GM19452 (cell line): ENCODE measurements around the gene VPREB3.

Experiments
- ATAC-seq: cut with Tn5 transposase; IDR thresholded peaks from one replicate; pipeline ENCODE4 v1.9.1; 2021; ENCODE audit not compliant: unreplicated experiment

Gene VPREB3

GRCh38 chr22:23767673-23768548, 13.7 kb upstream of the VPREB3 start, which contains the start of gene CHCHD10:
CHCHD10 (minus strand) TSS chr22:23767972; CDS start chr22:23767874, 98 bp downstream.
- peak; percentile 56 for ATAC-seq

DNA sequence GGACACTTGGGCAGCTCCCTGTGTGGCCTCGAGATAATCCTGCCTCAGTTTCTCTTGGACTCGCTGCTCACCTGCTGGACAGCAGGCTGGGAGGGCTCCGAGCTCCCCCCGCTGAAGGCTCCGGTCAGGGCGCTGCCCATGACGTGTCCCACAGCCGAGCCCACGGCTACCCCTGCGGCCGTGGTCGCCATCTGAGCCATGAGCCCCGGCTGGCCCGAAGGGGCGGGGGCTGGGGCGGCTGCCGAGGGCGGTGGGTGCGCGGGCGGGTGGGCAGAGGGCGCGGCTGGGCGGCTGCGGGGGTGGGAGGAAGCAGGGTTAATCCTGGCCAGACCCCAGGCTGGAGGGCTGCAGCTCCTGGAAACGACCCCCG, 13.1 kb upstream of the VPREB3 start:
- ATAC-seq: no peak

DNA sequence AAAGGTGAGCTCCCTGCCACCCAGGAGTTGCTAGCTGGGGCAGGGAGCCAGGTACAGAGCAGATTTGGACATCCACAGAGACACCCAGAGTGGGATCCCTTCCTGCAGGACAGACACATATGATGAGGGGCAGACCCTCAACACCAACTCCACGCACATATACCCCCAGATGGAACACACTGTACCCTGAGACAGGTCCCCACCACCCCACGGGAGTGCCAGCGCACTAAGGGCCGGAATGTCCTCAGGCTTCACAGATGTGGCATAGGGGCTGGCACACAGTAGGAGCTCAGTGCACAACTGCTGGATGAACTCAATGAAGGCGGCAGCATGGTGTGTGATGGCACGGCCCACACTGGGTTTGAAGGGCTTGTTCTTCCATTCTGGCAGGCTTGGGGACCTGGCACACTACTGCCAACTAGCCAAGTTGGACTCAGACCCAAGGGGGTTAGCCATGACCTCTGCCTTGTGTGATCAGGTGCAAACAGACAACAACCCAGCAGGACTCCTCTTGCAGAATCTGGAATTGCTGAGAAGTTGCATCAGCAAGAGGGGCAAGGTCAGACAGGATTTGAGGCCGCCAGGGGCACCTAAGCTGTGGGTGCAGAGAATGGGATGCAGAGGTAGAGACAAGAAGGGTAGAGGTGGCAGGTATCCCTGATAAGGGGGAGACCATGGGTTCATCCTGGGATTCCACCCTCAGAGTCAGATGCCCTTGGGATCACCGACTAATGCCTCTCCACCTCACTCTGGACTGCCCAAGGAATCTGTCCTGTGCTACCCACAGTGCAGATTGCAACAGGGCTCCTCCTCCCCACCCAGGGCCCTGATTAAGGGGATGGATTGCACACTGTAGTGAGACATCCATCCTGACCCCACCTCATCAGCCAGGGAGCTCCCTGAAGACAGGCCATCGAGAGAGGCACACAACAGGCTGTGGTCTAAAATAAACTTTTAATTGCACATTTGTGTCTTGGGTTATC, 11.0 kb upstream of the VPREB3 start:
- no peak for ATAC-seq

DNA sequence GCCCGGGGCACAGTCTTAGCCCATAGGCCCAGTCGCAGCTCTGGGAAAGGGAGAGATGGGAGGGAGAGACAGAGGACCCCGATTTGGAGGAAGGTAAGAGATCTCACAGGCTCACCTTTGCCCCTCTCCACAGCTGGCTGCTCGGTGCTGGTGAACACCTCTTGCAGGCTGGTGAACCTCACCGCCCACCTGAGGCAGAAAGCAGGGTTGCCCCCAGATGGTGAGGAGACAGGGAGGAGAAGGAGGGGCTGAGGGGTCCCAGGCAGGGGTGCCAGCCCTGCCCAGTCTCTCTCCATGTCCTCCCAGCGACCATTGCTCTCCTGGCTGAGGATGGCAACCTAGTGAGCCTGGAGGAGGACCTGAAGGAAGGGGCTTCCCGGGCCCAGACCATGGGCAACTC, 9.7 kb upstream of the VPREB3 start:
- ATAC-seq: no peak

DNA sequence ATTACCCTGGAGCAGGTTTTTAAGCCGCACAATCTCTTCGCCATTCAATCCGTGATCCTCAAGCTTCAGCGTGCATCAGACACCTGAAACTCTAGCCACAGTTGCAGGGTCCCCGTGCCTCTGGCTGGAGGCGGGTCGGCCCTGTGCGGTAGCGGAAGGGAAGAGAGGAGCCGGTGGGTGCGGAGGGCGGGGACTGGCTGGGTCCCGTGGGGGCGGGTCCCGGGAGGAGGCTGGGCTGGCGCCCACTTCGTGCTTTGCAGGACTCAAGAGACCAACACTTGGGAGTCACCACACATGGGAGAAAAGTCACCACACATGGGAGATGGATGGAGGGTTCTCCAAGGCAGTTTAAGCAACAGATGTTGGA, 9.3 kb upstream of the VPREB3 start:
- ATAC-seq: no peak

GRCh38 chr22:23762842-23763578, 8.8 kb upstream of the VPREB3 start, which contains the start of gene C22orf15:
C22orf15 (plus strand) TSS chr22:23762990; CDS start chr22:23763307, 317 bp downstream.
- ATAC-seq: no peak

GRCh38 chr22:23760056-23760455, 5.8 kb upstream of the VPREB3 start:
- ATAC-seq: no peak

- no peak for ATAC-seq
These were observed 5.3 kb upstream of the VPREB3 start for GRCh38 chr22:23759566-23759965.

DNA sequence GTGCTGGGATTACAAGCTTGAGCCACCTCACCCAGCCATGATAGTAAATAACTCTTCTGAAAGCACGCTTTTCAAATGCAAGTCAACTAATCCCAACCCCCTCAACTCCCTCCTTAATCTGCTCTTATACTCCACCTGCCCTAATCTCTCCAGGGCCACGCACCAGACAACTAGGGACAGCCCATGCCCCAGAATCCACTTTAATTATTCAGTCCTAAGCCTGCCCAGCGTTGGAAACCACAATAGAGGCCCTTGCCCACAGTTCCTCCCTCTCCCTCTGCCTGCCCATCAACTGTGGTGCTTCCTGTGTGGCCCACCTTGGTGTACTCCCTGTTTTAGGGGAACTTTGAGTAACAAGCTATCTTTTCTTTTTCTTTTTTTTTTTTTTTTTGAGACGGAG, 2.7 kb upstream of the VPREB3 start:
- ATAC-seq: no peak

DNA sequence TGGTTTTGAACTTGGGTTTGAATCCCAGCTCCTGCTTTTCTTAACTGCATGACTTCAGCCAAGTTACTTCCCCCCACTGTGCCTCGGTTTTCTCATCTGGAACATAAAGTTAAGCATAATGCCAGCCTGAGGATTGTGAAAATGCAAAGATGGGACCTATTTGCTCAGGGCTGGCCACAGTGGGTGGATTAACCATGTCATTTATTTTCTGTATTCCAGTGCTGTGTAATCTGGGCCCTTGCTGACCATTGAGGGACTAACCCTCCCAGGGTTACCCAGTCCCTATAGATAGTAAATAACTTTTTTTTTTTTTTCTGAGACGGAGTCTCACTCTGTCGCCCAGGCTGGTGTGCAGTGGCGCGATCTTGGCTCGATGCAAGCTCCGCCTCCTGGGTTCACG, 1.5 kb upstream of the VPREB3 start:
- no peak for ATAC-seq

- ATAC-seq: no peak
These were observed 883 bp upstream of the VPREB3 start for GRCh38 chr22:23754980-23755636.

GRCh38 chr22:23753385-23753784, 840 bp downstream of the VPREB3 start:
- ATAC-seq: no peak

- no peak for ATAC-seq
These were observed 1.5 kb downstream of the VPREB3 start for GRCh38 chr22:23752750-23753149.

DNA sequence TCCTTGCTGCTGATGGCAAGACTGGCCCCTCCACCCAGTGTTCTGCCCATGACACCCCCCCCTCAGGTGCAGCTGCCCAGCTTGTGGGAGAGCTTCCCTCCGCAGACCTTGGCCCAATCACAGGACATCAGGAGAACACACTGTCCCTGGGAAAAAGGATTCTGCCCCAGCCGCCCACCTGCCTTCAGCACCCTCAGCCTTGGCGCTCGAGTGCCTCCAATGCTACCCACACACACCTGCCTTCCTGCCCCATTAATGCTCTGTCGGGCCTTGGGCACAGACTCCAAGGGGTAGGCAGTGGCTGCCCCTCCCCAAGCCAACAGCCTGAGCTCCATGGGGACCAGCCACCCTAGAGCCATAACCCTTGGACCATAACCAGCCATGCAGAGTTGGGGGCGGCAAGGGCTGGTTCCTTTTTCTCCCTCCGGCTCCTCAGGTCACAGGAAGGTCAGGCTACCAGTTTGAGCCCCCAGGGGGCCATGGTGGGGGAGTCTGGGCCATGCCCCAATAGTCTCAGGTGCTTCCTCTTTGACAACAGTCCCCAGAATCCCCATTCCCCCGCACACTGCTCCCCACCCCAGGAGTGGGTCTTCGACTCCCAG, 2.0 kb downstream of the VPREB3 start:
- ATAC-seq: no peak

GRCh38 chr22:23751441-23751996, 2.7 kb downstream of the VPREB3 start:
- peak; percentile 14 for ATAC-seq

DNA sequence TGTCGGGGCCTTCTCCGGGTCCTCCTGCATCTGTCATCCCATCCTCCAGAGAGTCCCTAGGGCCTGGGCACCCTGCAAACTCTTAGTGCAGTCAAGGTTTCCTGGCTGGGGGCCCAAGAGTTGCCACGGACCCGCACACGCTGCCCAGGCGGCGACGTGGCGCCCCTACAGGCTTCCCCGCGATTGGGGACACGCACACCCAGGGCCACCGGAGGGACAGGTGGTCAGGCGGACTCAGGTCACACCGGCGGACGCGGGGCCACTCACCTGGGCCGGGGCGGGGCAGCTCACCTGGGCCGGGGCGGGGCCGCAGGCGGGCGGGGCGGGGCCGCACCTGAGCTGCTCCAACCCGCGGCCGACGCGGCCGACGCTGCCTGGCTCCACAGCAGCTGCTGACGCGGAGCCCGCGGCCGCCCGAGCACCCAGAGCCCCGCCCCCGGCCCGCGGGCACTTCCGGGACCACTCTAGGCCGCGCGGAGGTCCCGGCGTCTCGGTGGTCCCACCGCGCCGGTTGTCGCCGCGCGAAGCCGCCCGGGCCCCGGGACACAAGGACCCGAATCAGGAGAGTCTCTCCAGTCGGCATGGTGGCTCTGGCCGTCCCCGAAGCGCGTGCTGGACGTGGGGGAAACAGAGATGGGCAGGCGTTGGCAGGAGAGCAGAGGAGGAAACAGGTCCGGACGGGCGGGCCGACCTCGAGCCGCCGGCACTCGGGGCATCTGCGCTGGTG, 3.3 kb downstream of the VPREB3 start, which contains the start of gene ZNF70:
Gene ZNF70, minus strand, starts transcription at position 399 of the 727 bp plus-strand sequence. CDS start 5,972 bp downstream, outside the sequence.
- ATAC-seq: peak; percentile 82

GRCh38 chr22:23750367-23750713, 3.9 kb downstream of the VPREB3 start:
- no peak for ATAC-seq

DNA sequence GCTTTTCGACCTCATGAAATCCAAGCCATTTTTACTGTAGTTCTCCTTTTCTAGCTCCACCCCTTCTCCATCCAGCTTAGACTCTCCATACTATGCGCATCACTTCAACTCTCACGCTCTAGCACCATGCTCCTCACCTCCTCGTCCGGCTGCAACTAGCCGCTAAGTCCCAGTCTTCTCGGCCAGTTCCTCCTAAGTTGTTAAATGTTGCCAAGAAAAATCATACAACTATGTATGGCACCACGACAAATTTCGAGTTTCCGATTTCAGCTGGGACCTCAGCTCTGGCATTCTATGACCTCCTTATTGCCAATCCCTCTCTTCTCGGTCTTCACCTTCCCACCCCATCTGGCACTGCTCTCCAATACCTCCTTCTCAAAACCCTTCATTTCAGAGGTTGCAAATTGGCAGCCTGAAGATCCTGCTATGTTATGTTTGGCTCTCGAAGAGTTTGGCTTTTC, 4.4 kb downstream of the VPREB3 start:
- ATAC-seq: no peak

GRCh38 chr22:23745791-23746190, 8.4 kb downstream of the VPREB3 start:
- no peak for ATAC-seq
